SU-DHL-6 (cell line): ENCODE results near the gene SH3TC2.

Experiments
- H2AFZ ChIP-seq: fragments of 200-600 bp; sonication (generic); 2 replicates; pipeline ENCODE4 v1.6.1; 2014; ENCODE audit warnings: low read depth, mild to moderate bottlenecking, moderate library complexity, mixed read lengths, antibody characterized with exemption, low read length; ENCODE audit not compliant: severe bottlenecking
- H3F3A ChIP-seq: fragments of 200-600 bp; shearing (Covaris generic); 2 replicates; pipeline ENCODE4 v1.6.0; 2016; ENCODE audit warnings: antibody characterized with exemption, mild to moderate bottlenecking; ENCODE audit not compliant: insufficient read depth
- H3K27ac ChIP-seq: fragments of 200-600 bp; sonication (generic); 2 replicates; pipeline ENCODE4 v1.5.1; 2016; ENCODE audit warnings: low read depth, mild to moderate bottlenecking, low read length, moderate library complexity, mixed read lengths
- H3K27me3 ChIP-seq: fragments of 200-600 bp; sonication (generic), shearing (Covaris generic); 2 replicates; pipeline ENCODE4 v1.6.0; 2014; ENCODE audit warnings: mild to moderate bottlenecking, low read length
- H3K36me3 ChIP-seq: fragments of 200-600 bp; sonication (generic); 2 replicates; pipeline ENCODE4 v1.6.1; 2014; ENCODE audit warnings: mild to moderate bottlenecking, low read length, mixed read lengths
- H3K4me2 ChIP-seq: fragments of 300-600, 200-600 bp; shearing (Covaris generic), sonication (generic); 2 replicates; pipeline ENCODE4 v1.6.0; 2014; ENCODE audit warnings: low read length, low read depth, mild to moderate bottlenecking; ENCODE audit not compliant: poor library complexity, severe bottlenecking
- H3K4me3 ChIP-seq: fragments of 200-600 bp; sonication (generic); 2 replicates; pipeline ENCODE4 v1.5.1; 2014; ENCODE audit warnings: antibody characterized with exemption, low read length, mild to moderate bottlenecking, mixed read lengths; ENCODE audit not compliant: insufficient read depth, poor library complexity, severe bottlenecking
- H3K79me2 ChIP-seq: fragments of 200-600 bp; sonication (generic); 2 replicates; pipeline ENCODE4 v1.6.1; 2014; ENCODE audit warnings: mild to moderate bottlenecking, low read length, moderate library complexity; ENCODE audit not compliant: insufficient read depth
- H3K9ac ChIP-seq: fragments of 200-600 bp; sonication (generic); 2 replicates; pipeline ENCODE4 v1.7.0; 2014; ENCODE audit warnings: mild to moderate bottlenecking, low read length
- H3K9me2 ChIP-seq: fragments of 200-600 bp; sonication (generic); replicated peaks from 2 replicates; pipeline ENCODE4 v1.6.1; 2014; ENCODE audit warnings: low read length; ENCODE audit not compliant: insufficient read depth
- H3K9me3 ChIP-seq: fragments of 200-600 bp; sonication (generic); 2 replicates; pipeline ENCODE4 v1.6.1; 2014; ENCODE audit warnings: low read length, mixed read lengths; ENCODE audit not compliant: insufficient read depth
- H4K20me1 ChIP-seq: fragments of 200-600 bp; sonication (generic); 2 replicates; pipeline ENCODE4 v1.6.1; 2014; ENCODE audit warnings: low read depth, mild to moderate bottlenecking, antibody characterized with exemption, low read length, moderate library complexity, mixed read lengths
- CTCF ChIP-seq: fragments of 200-600 bp; sonication (generic); IDR thresholded peaks from one replicate; pipeline ENCODE4 v1.5.1; 2017; ENCODE audit warnings: antibody characterized with exemption, mild to moderate bottlenecking, low read length, moderate library complexity; ENCODE audit not compliant: insufficient read depth, poor library complexity, severe bottlenecking
- EZH2phosphoT487 ChIP-seq: fragments of 200-600 bp; sonication (generic), shearing (Covaris generic); conservative IDR thresholded peaks from 2 replicates; pipeline ENCODE4 v1.6.1; 2018; ENCODE audit warnings: mild to moderate bottlenecking, antibody characterized with exemption, low read length, moderate library complexity, mixed read lengths

Gene SH3TC2

DNA sequence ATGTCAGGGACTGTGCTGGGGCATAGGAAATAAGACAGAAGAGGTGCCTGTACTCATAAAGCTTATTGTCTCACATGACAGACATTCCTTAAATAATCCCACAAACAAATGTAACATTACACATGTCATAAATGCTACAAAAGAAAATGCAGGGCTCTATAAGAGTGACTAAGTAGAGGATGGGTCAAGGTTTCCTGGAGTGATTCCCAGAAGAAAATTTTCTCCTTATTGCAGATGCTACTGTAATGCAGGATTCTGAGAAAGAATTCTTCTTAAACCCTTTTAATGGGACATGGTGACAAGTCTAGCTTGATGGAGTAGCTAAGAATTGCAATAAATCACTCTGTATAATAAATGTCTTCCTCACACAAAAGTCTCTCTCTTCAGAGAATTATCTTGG, 55.7 kb downstream of the SH3TC2 start:
- Histone ChIP-seq H3K9me3 (no peaks in the 10 kb centered on the region), H2AFZ (no peak overlapping the region), H3K36me3 (no peaks in the 10 kb centered on the region), H3K27me3 (no peaks in the 10 kb centered on the region), H3K4me2 (no peak overlapping the region), H3K79me2 (no peaks in the 10 kb centered on the region), H3F3A (no peaks in the 10 kb centered on the region), H4K20me1 (no peaks in the 10 kb centered on the region), H3K9ac (no peak overlapping the region), H3K4me3 (no peak overlapping the region), H3K9me2 (no peaks in the 10 kb centered on the region), H3K27ac (no peak overlapping the region)
- no peak for TF ChIP-seq EZH2phosphoT487

- Histone ChIP-seq H3K9me3 (no peaks in the 10 kb centered on the region), H3K9me2 (no peaks in the 10 kb centered on the region), H3K79me2 (no peaks in the 10 kb centered on the region), H3K27me3 (no peaks in the 10 kb centered on the region), H3K4me3 (no peak overlapping the region), H4K20me1 (no peaks in the 10 kb centered on the region), H3K27ac (no peak overlapping the region), H3K36me3 (no peaks in the 10 kb centered on the region), H3K4me2 (no peak overlapping the region), H3F3A (no peaks in the 10 kb centered on the region), H3K9ac (no peak overlapping the region), H2AFZ (no peak overlapping the region)
- TF ChIP-seq EZH2phosphoT487 (no peak), CTCF (no peak)
Measured at GRCh38 chr5:149006426-149006825, 56.4 kb downstream of the SH3TC2 start.

DNA sequence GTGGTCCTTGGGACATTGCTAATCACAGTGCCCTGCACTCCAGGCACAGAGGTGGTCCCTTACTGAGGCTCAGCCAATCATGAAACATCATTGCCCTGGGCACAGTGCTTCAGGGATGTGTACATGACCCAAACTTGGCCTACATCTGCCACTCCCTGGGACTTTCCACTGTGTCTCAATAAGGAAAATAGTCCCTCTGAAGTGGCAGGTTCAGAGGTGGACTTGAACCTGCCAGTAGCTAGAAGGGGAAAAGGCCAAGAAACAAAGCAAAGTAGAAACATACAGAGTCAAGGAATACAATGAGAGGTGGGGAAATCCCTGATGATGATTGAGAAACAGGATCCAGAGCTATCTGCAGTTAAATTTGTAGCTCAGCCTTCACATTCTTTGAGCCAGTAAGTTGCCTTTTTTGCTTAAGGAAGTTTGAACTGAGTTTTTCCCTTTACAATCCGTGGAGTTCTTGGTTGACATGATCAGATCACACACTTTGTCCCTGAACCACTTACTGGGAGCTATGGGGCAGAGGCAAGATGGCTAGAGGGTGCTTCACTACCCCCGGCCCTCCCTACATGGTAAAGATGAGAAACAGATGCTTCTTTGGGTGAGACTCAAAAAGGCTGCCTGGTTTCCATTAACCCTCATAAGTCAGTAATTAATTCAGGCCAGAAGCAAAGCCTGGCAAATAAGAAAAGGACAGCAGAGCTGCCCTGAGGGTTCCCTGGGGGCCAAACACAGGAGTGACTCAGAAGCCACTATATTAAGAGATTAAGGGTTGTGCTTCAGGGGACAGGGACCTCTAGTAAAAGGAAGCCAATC, 57.6 kb downstream of the SH3TC2 start:
- no peaks in the 10 kb centered on the region for H3K36me3 ChIP-seq
- no peak overlapping the region for H3K9ac ChIP-seq
- no peak overlapping the region for H2AFZ ChIP-seq
- no peak overlapping the region for H3K27ac ChIP-seq
- no peaks in the 10 kb centered on the region for H3K9me2 ChIP-seq
- H3F3A ChIP-seq: no peaks in the 10 kb centered on the region
- H3K79me2 ChIP-seq: no peaks in the 10 kb centered on the region
- no peak for TF ChIP-seq EZH2phosphoT487
- TF ChIP-seq CTCF: no peak
- H4K20me1 ChIP-seq: no peaks in the 10 kb centered on the region
- no peak overlapping the region for H3K4me3 ChIP-seq
- H3K27me3 ChIP-seq: no peaks in the 10 kb centered on the region
- no peaks in the 10 kb centered on the region for H3K9me3 ChIP-seq
- H3K4me2 ChIP-seq: no peak overlapping the region

GRCh38 chr5:149004559-149004958, 58.3 kb downstream of the SH3TC2 start:
- H3K9me2 ChIP-seq: no peaks in the 10 kb centered on the region
- H3K27ac ChIP-seq: no peak overlapping the region
- H3K9ac ChIP-seq: no peak overlapping the region
- no peaks in the 10 kb centered on the region for H3K27me3 ChIP-seq
- no peaks in the 10 kb centered on the region for H3K36me3 ChIP-seq
- H3K9me3 ChIP-seq: no peaks in the 10 kb centered on the region
- no peak for TF ChIP-seq EZH2phosphoT487
- no peak for TF ChIP-seq CTCF
- no peak overlapping the region for H3K4me3 ChIP-seq
- H3K79me2 ChIP-seq: no peaks in the 10 kb centered on the region
- H4K20me1 ChIP-seq: no peaks in the 10 kb centered on the region
- H2AFZ ChIP-seq: no peak overlapping the region
- H3F3A ChIP-seq: no peaks in the 10 kb centered on the region
- H3K4me2 ChIP-seq: no peak overlapping the region
